ENCODE measurements around the gene ONECUT1. TPM values are rescaled to one million over a fixed set of nuclear protein-coding genes. Genes with fewer than 3 reads are reported as not detected.

The ONECUT1 gene
- total and polyA plus RNA-seq, 9 donors: 0.08 to 0.21 TPM; not detected in 7

DNA sequence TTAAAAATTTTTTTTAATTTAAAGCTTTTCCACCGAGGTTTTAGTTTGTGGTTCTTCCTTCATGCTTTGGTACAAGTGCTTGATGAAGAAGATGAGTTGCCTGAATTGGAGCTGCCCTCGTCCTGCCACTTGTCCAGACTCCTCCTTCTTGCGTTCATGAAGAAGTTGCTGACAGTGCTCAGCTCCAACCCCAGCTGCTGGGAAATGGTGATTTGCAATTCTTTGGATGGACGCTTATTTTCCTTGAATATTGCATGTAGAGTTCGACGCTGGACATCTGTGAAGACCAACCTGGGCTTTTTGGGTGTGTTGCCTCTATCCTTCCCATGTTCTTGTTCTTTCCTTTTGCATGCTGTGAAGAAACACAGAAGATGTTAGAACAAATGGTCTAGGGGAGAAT is 32.6 kb downstream of the ONECUT1 start:
- DNase-seq: no peak
- H3K27me3 ChIP-seq (ENCODE audit: control insufficient read depth, insufficient read depth, low read length): peaks cover 2% of the 10 kb centered on the region
- no peaks in the 10 kb centered on the region for H3K4me1 ChIP-seq (ENCODE audit: control insufficient read depth, insufficient read depth, low read length)
- no peak overlapping the region for H3K27ac ChIP-seq (ENCODE audit: low read length)
- H3K9me3 ChIP-seq (replicated peaks; ENCODE audit: control insufficient read depth, low read depth, low read length): no peaks in the 10 kb centered on the region
- H3K36me3 ChIP-seq (ENCODE audit: control insufficient read depth, insufficient read depth, low read length): no peaks in the 10 kb centered on the region
- H3K4me3 ChIP-seq (ENCODE audit: low read length): no peak overlapping the region
- WGBS (ENCODE audit: insufficient coverage): 86% methylated on average over 5 of the region's 6 CpGs

DNA sequence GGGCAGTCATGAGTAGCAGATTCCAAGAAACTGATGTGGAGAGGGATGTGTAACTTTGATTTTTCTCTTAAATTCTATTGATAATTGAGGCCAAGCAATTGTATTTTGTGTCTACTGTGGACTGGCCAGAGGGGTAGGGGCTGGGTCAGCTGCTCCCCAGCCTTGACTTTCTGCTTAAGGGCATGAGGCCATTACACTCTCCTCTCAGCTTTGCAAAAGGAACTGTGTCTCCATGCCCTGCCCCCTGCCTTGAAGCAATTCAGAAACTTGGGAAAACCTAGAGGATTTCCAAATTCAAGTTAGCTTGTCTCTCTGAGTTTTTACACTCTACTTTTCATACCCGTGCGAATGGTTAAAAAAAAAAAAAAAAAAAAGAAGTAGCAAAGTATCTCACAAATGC is 38.6 kb downstream of the ONECUT1 start:
- Histone ChIP-seq H3K9me3 (replicated peaks; ENCODE audit: control insufficient read depth, low read depth, low read length) (no peaks in the 10 kb centered on the region), H3K27ac (ENCODE audit: low read length) (no peak overlapping the region), H3K27me3 (ENCODE audit: control insufficient read depth, insufficient read depth, low read length) (peaks cover 8% of the 10 kb centered on the region), H3K36me3 (ENCODE audit: control insufficient read depth, insufficient read depth, low read length) (no peaks in the 10 kb centered on the region), H3K4me1 (ENCODE audit: control insufficient read depth, insufficient read depth, low read length) (no peaks in the 10 kb centered on the region), H3K4me3 (ENCODE audit: low read length) (no peak overlapping the region)
- no CpG with 5 or more reads among the region's 2 CpGs for WGBS (ENCODE audit: insufficient coverage)
- DNase-seq: no peak

DNA sequence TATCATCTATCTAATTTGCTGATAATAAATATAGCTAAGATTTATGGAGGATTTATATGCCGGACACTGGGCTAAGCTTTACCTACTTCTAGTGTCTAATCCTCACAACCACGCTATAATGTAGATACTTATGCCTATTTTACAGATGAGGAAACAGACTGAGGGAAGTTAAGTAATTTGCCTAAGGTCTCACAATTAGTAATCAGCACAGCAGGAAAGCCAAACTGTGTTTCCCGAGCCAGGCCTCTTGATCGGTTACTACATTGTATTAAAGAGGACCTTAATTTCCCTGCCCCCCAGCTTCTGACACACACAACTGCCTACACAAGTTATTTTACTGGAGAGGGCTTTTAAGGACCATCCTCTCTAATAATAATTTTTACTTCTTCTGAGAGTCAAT is 40.9 kb downstream of the ONECUT1 start:
- no CpG with 5 or more reads among the region's 4 CpGs for WGBS (ENCODE audit: insufficient coverage)
- no peak overlapping the region for H3K27ac ChIP-seq (ENCODE audit: low read length)
- H3K9me3 ChIP-seq (replicated peaks; ENCODE audit: control insufficient read depth, low read depth, low read length): no peaks in the 10 kb centered on the region
- H3K4me1 ChIP-seq (ENCODE audit: control insufficient read depth, insufficient read depth, low read length): no peaks in the 10 kb centered on the region
- H3K27me3 ChIP-seq (ENCODE audit: control insufficient read depth, insufficient read depth, low read length): peaks cover 8% of the 10 kb centered on the region
- H3K36me3 ChIP-seq (ENCODE audit: control insufficient read depth, insufficient read depth, low read length): no peaks in the 10 kb centered on the region
- DNase-seq: no peak
- no peak overlapping the region for H3K4me3 ChIP-seq (ENCODE audit: low read length)

DNA sequence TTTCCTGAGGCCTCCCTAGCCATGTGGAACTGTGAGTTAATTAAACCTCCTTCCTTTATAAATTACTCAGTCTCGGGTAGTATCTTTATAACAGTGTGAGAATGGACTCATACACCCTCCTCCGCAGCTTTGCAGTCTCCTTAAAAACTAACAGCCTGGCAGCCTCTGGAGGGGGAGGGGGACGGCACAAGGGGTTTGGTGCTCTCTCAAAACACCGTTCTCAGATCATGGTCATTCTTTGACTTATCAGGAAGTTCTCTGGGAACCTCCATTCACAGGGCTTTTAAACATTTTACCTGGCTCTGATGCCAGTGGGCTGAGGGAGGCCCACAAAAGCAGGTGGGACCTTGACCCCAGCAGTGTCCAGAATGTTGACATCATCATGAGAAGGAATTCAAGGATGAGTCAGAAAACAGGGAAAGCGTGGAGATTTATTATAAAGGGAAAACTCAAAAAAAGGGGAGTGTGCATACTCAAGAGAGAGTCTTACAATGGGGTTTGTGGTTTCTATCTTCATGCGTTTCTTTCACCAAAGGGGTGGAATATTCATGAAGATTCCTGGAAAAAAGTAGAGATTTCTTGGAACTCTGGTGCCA is 43.9 kb downstream of the ONECUT1 start:
- H3K9me3 ChIP-seq (replicated peaks; ENCODE audit: control insufficient read depth, low read depth, low read length): no peaks in the 10 kb centered on the region
- H3K4me3 ChIP-seq (ENCODE audit: low read length): no peak overlapping the region
- no peaks in the 10 kb centered on the region for H3K36me3 ChIP-seq (ENCODE audit: control insufficient read depth, insufficient read depth, low read length)
- WGBS (ENCODE audit: insufficient coverage): 88% methylated on average over 1 of the region's 6 CpGs
- H3K27me3 ChIP-seq (ENCODE audit: control insufficient read depth, insufficient read depth, low read length): peaks cover 5% of the 10 kb centered on the region
- DNase-seq: no peak
- no peak overlapping the region for H3K27ac ChIP-seq (ENCODE audit: low read length)
- H3K4me1 ChIP-seq (ENCODE audit: control insufficient read depth, insufficient read depth, low read length): no peaks in the 10 kb centered on the region

DNA sequence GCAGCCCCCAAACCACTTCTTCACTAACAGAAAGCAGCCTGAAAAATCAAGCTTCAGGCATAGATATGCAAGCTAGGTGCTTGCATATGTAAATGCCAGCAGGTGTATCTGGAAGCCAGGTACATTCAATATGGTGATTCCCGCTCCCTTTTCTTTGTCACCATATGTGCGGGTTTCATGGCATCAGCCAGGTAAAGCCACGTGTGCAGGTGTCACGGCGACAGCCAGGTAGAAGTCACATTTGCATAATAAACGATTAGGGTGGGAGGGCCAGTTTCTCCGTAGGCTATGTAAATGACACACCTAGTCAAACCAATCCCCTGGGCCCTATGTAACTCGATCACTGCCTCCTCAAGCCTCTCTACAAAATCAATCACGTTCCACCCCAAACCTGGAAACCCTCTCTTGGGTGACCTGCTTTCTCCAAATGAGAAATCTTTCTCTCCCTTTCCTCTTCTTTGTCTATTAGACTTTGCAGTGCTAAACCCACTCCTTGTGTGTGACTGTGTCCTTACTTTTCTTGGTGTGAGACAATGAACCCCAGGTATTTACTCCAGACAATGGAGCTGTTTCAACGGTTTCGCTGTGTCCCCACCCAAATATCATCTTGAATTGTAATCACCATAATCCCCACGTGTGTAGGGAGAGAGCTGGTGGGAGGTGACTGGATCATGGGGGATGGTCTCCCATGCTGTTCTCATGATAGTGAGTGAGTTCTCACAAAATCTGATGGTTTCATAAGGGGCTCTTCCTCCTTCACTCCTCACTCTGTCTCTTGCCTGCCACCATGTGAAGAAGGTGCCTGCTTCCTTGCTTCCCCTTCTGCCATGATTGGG is 44.6 kb downstream of the ONECUT1 start:
- no peaks in the 10 kb centered on the region for H3K4me1 ChIP-seq (ENCODE audit: control insufficient read depth, insufficient read depth, low read length)
- no peak for DNase-seq
- H3K36me3 ChIP-seq (ENCODE audit: control insufficient read depth, insufficient read depth, low read length): no peaks in the 10 kb centered on the region
- H3K27me3 ChIP-seq (ENCODE audit: control insufficient read depth, insufficient read depth, low read length): peaks cover 4% of the 10 kb centered on the region
- H3K27ac ChIP-seq (ENCODE audit: low read length): no peak overlapping the region
- no peak overlapping the region for H3K4me3 ChIP-seq (ENCODE audit: low read length)
- H3K9me3 ChIP-seq (replicated peaks; ENCODE audit: control insufficient read depth, low read depth, low read length): no peaks in the 10 kb centered on the region
- no CpG with 5 or more reads among the region's 12 CpGs for WGBS (ENCODE audit: insufficient coverage)

DNA sequence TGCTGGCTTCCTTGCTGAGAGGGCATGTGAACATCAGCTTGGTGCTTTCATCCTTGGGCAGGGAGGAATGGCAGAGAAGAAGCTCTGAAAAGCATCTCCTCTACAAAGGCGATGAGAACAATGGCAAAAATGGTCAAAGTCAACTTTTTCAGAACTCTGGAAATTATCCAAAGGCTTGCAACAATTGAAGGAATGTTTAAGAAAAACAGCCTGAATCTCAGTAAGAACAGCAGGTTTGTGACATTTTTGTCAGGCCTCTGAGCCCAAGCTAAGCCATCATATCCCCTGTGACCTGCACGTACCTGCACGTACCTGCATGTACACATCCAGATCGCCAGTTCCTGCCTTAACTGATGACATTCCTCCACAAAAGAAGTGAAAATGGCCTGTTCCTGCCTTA is 51.8 kb downstream of the ONECUT1 start:
- H3K9me3 ChIP-seq (replicated peaks; ENCODE audit: control insufficient read depth, low read depth, low read length): no peaks in the 10 kb centered on the region
- H3K36me3 ChIP-seq (ENCODE audit: control insufficient read depth, insufficient read depth, low read length): no peaks in the 10 kb centered on the region
- H3K27me3 ChIP-seq (ENCODE audit: control insufficient read depth, insufficient read depth, low read length): no peaks in the 10 kb centered on the region
- no peaks in the 10 kb centered on the region for H3K4me1 ChIP-seq (ENCODE audit: control insufficient read depth, insufficient read depth, low read length)
- 68% methylated on average over 3 of the region's 4 CpGs for WGBS (ENCODE audit: insufficient coverage)
- H3K4me3 ChIP-seq (ENCODE audit: low read length): no peak overlapping the region
- DNase-seq: no peak
- H3K27ac ChIP-seq (ENCODE audit: low read length): no peak overlapping the region

DNA sequence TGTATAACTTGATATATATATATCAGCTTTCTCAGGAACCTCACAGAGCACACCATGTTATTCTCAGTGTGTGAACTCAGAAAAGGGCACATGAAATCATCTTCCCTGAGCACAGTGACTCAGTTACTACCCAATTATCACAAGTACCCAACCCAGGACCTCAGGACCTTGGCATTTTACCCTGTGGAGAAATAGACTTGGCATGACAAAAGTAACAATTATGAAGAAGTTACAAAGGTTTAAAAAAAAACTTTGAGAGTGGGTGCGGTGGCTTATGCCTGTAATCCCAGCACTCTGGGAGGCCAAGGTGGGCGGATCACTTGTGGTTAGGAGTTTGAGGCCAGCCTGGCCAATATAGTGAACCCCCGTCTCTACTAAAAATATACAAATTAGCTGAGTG is 52.4 kb downstream of the ONECUT1 start:
- Histone ChIP-seq H3K4me3 (ENCODE audit: low read length) (no peak overlapping the region), H3K9me3 (replicated peaks; ENCODE audit: control insufficient read depth, low read depth, low read length) (no peaks in the 10 kb centered on the region), H3K27me3 (ENCODE audit: control insufficient read depth, insufficient read depth, low read length) (no peaks in the 10 kb centered on the region), H3K27ac (ENCODE audit: low read length) (no peak overlapping the region), H3K36me3 (ENCODE audit: control insufficient read depth, insufficient read depth, low read length) (no peaks in the 10 kb centered on the region), H3K4me1 (ENCODE audit: control insufficient read depth, insufficient read depth, low read length) (no peaks in the 10 kb centered on the region)
- no CpG with 5 or more reads among the region's 3 CpGs for WGBS (ENCODE audit: insufficient coverage)
- no peak for DNase-seq

DNA sequence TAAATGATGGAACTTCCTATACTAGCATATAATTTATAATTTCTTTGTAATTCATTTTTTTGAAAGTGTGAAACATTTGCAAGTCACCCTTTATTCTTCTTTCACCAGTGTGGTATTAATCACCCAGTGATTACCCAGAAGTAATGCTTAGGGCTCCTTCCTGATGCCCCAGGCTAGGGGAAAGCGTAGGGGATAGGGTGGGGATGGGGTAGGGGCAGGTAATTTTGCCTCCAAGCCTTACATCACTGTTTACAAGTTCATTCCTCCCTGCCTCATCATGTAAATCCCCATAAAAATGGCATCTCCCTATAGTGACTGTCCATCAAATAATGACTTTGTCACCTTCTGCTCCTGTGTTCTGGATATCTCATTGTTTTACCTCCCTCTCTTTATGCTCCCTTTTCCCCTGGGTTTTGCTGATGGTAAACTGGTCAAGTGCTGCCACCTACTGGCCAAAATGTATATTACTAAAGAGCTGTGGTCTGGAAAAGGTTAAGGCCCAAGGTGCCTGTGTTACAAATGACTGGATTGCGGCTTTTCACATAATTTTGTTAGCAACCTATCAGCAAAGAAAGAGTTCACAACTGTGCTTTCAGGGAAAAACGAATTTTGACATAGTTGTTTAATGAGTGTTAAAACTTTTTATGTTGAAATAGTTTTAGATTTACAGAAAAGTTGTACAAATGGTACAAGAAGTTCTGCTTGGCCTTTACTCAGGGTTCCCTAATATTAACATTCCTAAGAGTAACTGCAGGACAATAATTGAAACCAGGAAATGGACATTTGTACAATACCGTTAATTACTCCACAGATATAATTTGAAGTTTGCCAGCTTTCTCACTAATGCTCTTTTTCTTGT is 54.7 kb downstream of the ONECUT1 start:
- no peak overlapping the region for H3K27ac ChIP-seq (ENCODE audit: low read length)
- no peaks in the 10 kb centered on the region for H3K36me3 ChIP-seq (ENCODE audit: control insufficient read depth, insufficient read depth, low read length)
- 40% methylated on average over 1 of the region's 4 CpGs for WGBS (ENCODE audit: insufficient coverage)
- H3K9me3 ChIP-seq (replicated peaks; ENCODE audit: control insufficient read depth, low read depth, low read length): no peaks in the 10 kb centered on the region
- DNase-seq: peak; percentile 61
- H3K4me1 ChIP-seq (ENCODE audit: control insufficient read depth, insufficient read depth, low read length): no peaks in the 10 kb centered on the region
- no peak overlapping the region for H3K4me3 ChIP-seq (ENCODE audit: low read length)
- H3K27me3 ChIP-seq (ENCODE audit: control insufficient read depth, insufficient read depth, low read length): no peaks in the 10 kb centered on the region

DNA sequence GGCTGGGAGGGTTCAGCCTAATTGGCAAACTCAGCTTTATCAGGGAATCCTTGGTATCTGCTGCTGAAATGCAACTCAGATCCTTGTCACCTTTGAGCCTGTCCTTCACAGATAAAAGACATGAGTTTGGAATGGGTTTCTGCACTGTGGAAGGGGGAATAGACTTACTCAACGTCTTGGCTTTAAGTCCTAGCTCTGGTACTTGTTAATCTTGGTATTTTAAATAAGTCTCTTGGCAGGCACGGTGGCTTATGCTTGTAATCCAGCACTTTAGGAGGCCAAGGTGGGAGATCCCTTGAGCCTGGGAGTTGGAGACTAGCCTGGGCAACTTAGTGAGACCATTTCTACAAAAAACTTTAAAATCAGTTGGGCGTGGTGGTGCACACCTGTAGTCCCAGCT is 55.8 kb downstream of the ONECUT1 start:
- Histone ChIP-seq H3K9me3 (replicated peaks; ENCODE audit: control insufficient read depth, low read depth, low read length) (no peaks in the 10 kb centered on the region), H3K27me3 (ENCODE audit: control insufficient read depth, insufficient read depth, low read length) (no peaks in the 10 kb centered on the region), H3K4me1 (ENCODE audit: control insufficient read depth, insufficient read depth, low read length) (no peaks in the 10 kb centered on the region), H3K4me3 (ENCODE audit: low read length) (no peak overlapping the region), H3K36me3 (ENCODE audit: control insufficient read depth, insufficient read depth, low read length) (no peaks in the 10 kb centered on the region), H3K27ac (ENCODE audit: low read length) (no peak overlapping the region)
- WGBS (ENCODE audit: insufficient coverage): 70% methylated on average over 2 of the region's 3 CpGs
- DNase-seq: no peak

DNA sequence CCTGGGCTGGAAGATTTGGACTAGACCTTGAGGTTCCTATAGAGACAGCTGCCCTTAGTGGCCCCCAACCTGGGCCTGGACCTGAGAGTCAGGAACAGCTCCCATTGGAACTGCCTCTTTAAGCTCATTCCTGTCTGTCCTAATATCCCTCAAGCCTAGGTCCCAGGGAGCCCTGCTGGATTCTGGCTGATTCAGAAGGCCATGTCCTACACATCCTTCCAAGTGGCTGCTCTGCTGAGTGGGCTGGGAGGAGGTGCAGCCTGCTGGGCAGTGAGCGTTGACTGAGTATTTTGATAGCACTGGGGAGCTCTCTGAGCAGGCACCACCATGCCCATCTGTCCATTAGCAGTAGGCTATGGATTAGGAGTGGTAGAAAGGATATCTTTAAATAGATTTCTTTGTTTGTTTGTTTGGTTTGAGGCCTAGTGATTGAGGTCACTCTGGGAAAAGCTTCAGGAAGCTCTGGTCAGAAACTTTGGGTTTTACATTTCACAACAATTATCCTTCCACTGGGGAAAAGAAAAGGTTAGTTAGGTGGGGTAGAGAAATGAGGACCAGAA is 56.4 kb downstream of the ONECUT1 start:
- no peak overlapping the region for H3K27ac ChIP-seq (ENCODE audit: low read length)
- no peaks in the 10 kb centered on the region for H3K27me3 ChIP-seq (ENCODE audit: control insufficient read depth, insufficient read depth, low read length)
- DNase-seq: no peak
- H3K9me3 ChIP-seq (replicated peaks; ENCODE audit: control insufficient read depth, low read depth, low read length): no peaks in the 10 kb centered on the region
- no peaks in the 10 kb centered on the region for H3K36me3 ChIP-seq (ENCODE audit: control insufficient read depth, insufficient read depth, low read length)
- WGBS (ENCODE audit: insufficient coverage): no CpG with 5 or more reads among the region's 1 CpG
- H3K4me3 ChIP-seq (ENCODE audit: low read length): no peak overlapping the region
- H3K4me1 ChIP-seq (ENCODE audit: control insufficient read depth, insufficient read depth, low read length): no peaks in the 10 kb centered on the region

All from muscle of leg (tissue), 11 donors.